Measurements from ENCODE around the gene KDELR3.

The KDELR3 gene

GRCh38 chr22:38494498-38494897 lies 26.6 kb downstream of the KDELR3 start:
- H3K79me2 ChIP-seq (ENCODE audit: insufficient read depth, low read length), result no peaks in the 10 kb centered on the region

GRCh38 chr22:38494939-38495338 lies 27.0 kb downstream of the KDELR3 start:
- Histone ChIP-seq H3K9me2 (ENCODE audit: low read depth, low read length) (no peaks in the 10 kb centered on the region), H2AFZ (ENCODE audit: low read length) (no peak overlapping the region), H3K9ac (ENCODE audit: low read length) (no peak overlapping the region), H3K4me2 (ENCODE audit: low read length) (no peak overlapping the region), H3K4me3 (ENCODE audit: low read depth, low read length, poor library complexity, severe bottlenecking) (no peak overlapping the region), H3K79me2 (ENCODE audit: insufficient read depth, low read length) (no peaks in the 10 kb centered on the region), H3K9me3 (ENCODE audit: low read length) (no peaks in the 10 kb centered on the region), H3K27me3 (ENCODE audit: insufficient read depth, low read length) (no peaks in the 10 kb centered on the region), H3F3A (ENCODE audit: insufficient read depth, low read length) (no peaks in the 10 kb centered on the region), H3K4me1 (ENCODE audit: insufficient read depth, low read length, severe bottlenecking) (no peaks in the 10 kb centered on the region), H4K20me1 (ENCODE audit: insufficient read depth, low read length) (no peaks in the 10 kb centered on the region), H3K27ac (ENCODE audit: low read depth, low read length, poor library complexity, severe bottlenecking) (no peak overlapping the region), H3K36me3 (ENCODE audit: insufficient read depth, low read length) (peaks cover 100% of the 10 kb centered on the region)
- no peak for TF ChIP-seq CTCF (IDR thresholded peaks at IDR 0.05; ENCODE audit: low read length)
- no peak for TF ChIP-seq EZH2 (IDR thresholded peaks at IDR 0.05; ENCODE audit: borderline replicate concordance, low read length)

More at GRCh38 chr22:38494498-38494897, 26.6 kb downstream of the KDELR3 start:
- Histone ChIP-seq H3K9ac (ENCODE audit: low read length) (no peak overlapping the region), H3K9me2 (ENCODE audit: low read depth, low read length) (no peaks in the 10 kb centered on the region), H3F3A (ENCODE audit: insufficient read depth, low read length) (no peaks in the 10 kb centered on the region), H3K4me1 (ENCODE audit: insufficient read depth, low read length, severe bottlenecking) (no peaks in the 10 kb centered on the region), H3K27ac (ENCODE audit: low read depth, low read length, poor library complexity, severe bottlenecking) (no peak overlapping the region), H4K20me1 (ENCODE audit: insufficient read depth, low read length) (no peaks in the 10 kb centered on the region), H2AFZ (ENCODE audit: low read length) (no peak overlapping the region), H3K36me3 (ENCODE audit: insufficient read depth, low read length) (peaks cover 100% of the 10 kb centered on the region), H3K9me3 (ENCODE audit: low read length) (no peaks in the 10 kb centered on the region), H3K27me3 (ENCODE audit: insufficient read depth, low read length) (no peaks in the 10 kb centered on the region), H3K4me2 (ENCODE audit: low read length) (no peak overlapping the region), H3K4me3 (ENCODE audit: low read depth, low read length, poor library complexity, severe bottlenecking) (no peak overlapping the region)
- TF ChIP-seq CTCF (IDR thresholded peaks at IDR 0.05; ENCODE audit: low read length) (no peak), EZH2 (IDR thresholded peaks at IDR 0.05; ENCODE audit: borderline replicate concordance, low read length) (no peak)

GRCh38 chr22:38497869-38498268 lies 30.0 kb downstream of the KDELR3 start:
- H3K4me2 ChIP-seq (ENCODE audit: low read length), result no peak overlapping the region
- no peak overlapping the region for H3K4me3 ChIP-seq (ENCODE audit: low read depth, low read length, poor library complexity, severe bottlenecking)
- no peaks in the 10 kb centered on the region for H3K27me3 ChIP-seq (ENCODE audit: insufficient read depth, low read length)
- no peaks in the 10 kb centered on the region for H3K9me2 ChIP-seq (ENCODE audit: low read depth, low read length)
- H3K27ac ChIP-seq (ENCODE audit: low read depth, low read length, poor library complexity, severe bottlenecking), result no peak overlapping the region
- H3K36me3 ChIP-seq (ENCODE audit: insufficient read depth, low read length), result peaks cover 100% of the 10 kb centered on the region
- H3F3A ChIP-seq (ENCODE audit: insufficient read depth, low read length), result no peaks in the 10 kb centered on the region
- no peak overlapping the region for H3K9ac ChIP-seq (ENCODE audit: low read length)
- no peaks in the 10 kb centered on the region for H4K20me1 ChIP-seq (ENCODE audit: insufficient read depth, low read length)
- H3K79me2 ChIP-seq (ENCODE audit: insufficient read depth, low read length), result peaks cover 21% of the 10 kb centered on the region
- no peaks in the 10 kb centered on the region for H3K9me3 ChIP-seq (ENCODE audit: low read length)
- TF ChIP-seq CTCF (IDR thresholded peaks at IDR 0.05; ENCODE audit: low read length), result no peak
- H2AFZ ChIP-seq (ENCODE audit: low read length), result no peak overlapping the region
- peaks cover 6% of the 10 kb centered on the region for H3K4me1 ChIP-seq (ENCODE audit: insufficient read depth, low read length, severe bottlenecking)

Measured in OCI-LY1 (cell line).